Measurements from ENCODE around the gene CENPVL2.

DNA sequence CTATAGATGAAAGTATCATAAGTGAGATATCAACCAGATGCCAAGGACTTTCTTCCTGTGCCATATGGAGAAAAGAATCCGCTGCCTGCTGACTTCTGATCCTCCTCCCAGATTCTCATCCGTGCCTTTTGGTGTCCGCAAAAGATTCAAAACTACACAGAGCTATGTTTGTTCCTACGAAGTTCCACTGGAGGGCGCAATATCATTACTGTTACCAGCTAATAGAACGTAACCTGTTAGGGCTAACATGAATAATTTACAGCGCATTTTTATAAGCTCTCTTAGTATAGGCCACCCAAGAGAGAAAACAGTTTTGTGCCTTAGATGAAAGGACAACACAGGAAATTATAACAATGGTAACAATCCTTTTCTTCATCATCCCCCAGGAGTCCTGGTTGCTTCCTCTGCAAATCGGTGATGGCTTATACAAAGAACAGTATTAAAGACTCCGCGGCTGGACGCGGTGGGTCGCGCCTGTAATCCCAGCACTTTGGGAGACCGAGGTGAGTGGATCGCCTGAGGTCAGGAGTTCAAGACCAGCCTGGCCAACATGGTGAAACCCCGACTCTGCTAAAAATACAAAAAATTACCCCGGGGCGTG, 41.1 kb downstream of the CENPVL2 start:
- no peak for TF ChIP-seq EP300 (IDR thresholded peaks at IDR 0.05)
- TF ChIP-seq, protein P1, sequence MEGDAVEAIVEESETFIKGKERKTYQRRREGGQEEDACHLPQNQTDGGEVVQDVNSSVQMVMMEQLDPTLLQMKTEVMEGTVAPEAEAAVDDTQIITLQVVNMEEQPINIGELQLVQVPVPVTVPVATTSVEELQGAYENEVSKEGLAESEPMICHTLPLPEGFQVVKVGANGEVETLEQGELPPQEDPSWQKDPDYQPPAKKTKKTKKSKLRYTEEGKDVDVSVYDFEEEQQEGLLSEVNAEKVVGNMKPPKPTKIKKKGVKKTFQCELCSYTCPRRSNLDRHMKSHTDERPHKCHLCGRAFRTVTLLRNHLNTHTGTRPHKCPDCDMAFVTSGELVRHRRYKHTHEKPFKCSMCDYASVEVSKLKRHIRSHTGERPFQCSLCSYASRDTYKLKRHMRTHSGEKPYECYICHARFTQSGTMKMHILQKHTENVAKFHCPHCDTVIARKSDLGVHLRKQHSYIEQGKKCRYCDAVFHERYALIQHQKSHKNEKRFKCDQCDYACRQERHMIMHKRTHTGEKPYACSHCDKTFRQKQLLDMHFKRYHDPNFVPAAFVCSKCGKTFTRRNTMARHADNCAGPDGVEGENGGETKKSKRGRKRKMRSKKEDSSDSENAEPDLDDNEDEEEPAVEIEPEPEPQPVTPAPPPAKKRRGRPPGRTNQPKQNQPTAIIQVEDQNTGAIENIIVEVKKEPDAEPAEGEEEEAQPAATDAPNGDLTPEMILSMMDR (IDR thresholded peaks at IDR 0.05) = peak in 1 of 3 experiments; percentile 25
